DLD1 (cell line): Measurements from ENCODE around the gene AP3S1.
"Not testable (repeated sequence)": the region's sequence is repeated elsewhere in the genome, so short reads cannot be mapped to it uniquely, and the experiment has no call there.

Experiments used
- in situ Hi-C: cut with HindIII; loops from 2 replicates; pipeline ENCODE4 v1.10.0; 2017; ENCODE audit warnings: low sequenced_read_pairs

The AP3S1 gene

DNA sequence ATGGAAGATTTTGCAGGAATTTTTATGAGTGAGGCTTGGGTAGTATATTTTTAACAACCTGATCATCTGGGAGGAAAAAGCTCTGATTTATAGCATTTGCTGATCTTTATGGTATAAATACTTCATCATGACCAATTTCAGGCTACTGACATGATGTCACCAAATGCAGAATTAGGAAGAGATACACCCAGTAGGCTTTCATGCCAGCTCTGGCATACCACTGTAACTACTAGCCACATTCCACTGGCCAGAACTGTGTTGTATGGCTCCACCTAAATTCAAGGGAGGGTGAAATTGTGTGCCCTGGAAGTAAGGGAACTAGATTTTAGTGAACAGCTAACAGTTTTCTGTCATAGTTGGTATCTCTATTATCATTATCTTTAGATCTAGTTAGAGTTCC is 17.6 kb downstream of the AP3S1 start:
- in situ Hi-C loops, result no loop called here

- in situ Hi-C loops, result no loop called here
Measured at GRCh38 chr5:115869256-115869795, 27.6 kb downstream of the AP3S1 start.

DNA sequence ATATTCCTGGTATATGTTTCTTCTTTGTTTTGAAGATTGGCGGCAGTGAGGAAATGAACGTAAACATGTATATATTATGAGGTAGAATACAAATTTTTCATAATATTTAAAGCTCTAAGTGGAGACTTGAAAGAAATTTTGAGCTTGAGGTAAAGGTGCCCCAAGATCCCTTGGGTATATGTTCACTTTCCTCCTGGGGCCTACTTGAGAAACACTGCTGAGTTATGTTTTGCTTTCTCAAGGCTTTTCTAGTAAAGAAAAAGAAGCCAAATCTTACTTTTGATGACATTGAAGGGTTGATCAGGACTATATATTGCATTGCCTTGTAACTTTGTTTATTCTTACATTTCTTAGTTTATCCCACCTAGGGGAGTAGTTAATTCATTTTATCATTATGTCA is 30.7 kb downstream of the AP3S1 start:
- in situ Hi-C loops, result no loop called here

DNA sequence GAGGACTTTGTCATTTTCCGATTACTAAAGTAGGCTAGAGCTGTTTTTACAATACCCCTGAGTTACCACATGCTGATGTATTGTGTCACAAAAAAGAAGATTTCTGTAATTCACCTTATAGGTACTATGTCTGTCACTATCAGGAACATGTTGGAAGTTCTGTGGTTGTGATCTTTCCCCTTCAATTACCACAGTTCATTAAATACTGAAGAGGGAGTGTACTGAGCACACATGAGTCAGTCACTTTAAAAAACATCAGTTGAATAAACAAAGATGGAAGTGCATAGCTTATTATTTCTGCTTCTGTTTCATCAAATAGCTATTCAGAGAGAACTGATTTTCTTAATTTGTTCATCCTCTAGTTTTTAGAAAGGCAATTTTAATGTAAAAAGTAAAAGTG is 31.7 kb downstream of the AP3S1 start:
- in situ Hi-C loops, result no loop called here

GRCh38 chr5:115875447-115875846 is 33.7 kb downstream of the AP3S1 start:
- in situ Hi-C loops, result no loop called here

DNA sequence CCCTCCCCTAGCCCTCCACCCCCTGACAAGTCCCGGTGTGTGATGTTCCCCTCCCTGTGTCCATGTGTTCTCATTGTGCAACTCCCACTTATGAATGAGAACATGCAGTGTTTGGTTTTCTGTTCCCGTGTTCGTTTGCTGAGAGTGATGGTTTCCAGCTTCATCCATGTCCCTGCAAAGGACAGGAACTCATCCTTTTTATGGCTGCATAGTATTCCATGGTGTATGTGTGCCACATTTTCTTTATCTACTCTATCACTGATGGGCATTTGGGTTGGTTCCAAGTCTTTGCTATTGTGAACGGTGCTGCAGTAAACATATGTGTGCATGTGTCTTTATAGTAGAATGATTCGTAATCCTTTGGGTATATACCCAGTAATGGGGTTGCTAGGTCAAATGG is 35.6 kb downstream of the AP3S1 start:
- in situ Hi-C loops, result not testable (repeated sequence)

GRCh38 chr5:115882434-115882833 is 40.7 kb downstream of the AP3S1 start:
- in situ Hi-C loops, result not testable (repeated sequence)

DNA sequence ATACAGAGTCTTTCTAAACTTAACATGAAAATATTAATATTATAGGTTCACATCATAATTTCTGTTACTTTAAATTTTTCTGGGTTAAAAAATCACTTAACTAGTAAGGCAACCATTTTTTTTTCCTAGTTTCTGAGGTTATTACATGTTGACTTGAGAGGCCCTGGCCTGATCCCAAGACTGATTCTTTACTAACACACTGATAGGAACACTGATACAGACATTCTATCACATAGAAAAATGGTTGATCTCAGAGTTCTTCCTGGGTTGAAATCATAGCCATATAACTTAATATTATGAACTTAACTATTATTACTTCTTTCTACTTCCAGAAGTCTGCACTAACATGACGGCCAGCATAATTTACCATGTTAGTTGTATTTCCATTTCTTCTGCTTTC is 43.0 kb downstream of the AP3S1 start:
- in situ Hi-C loops, result no loop called here

DNA sequence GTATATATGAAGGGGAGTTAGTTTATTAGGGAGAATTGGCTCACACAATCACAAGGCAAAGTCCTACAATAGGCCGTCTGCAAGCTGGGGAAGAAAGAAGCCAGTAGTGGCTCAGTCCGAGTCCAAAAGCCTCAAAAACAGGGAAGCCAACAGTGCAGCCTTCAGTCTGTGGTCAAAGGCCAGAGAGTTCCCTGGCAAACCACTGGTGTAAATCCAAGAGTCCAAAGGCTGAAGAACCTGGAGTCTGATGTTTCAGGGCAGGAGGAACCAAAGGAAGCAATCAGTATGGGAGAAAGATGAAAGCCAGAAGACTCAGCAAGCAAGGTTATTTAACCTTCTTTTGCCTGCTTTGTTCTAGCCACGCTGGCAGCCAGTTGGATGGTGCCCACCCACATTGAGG is 43.5 kb downstream of the AP3S1 start:
- in situ Hi-C loops, result not testable (repeated sequence)

- in situ Hi-C loops, result no loop called here
Measured at GRCh38 chr5:115888027-115888426, 46.3 kb downstream of the AP3S1 start.

GRCh38 chr5:115892021-115892420 is 50.3 kb downstream of the AP3S1 start:
- in situ Hi-C loops, result no loop called here

GRCh38 chr5:115894342-115894741 is 52.6 kb downstream of the AP3S1 start:
- in situ Hi-C loops, result no loop called here

DNA sequence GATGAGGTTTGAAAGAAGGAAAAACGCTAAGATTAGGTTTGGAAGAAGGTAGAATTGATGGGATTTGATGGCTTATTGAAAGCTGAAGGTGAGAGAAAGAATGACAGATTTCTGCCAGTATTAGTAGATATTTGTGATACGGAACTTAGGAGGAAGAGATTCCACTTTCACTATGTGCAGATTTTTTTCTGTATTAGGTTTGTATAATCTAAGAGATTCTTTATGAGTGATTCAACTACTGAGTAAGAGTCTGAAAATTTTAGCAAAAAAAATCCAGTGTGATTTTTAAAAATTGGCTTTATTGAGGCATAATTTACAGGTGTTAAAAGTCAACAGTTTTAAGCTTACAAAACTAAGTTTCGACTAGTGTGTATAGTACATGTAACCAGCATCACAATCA is 54.1 kb downstream of the AP3S1 start:
- in situ Hi-C loops, result no loop called here

GRCh38 chr5:115898656-115899055 is 56.9 kb downstream of the AP3S1 start:
- in situ Hi-C loops, result no loop called here

DNA sequence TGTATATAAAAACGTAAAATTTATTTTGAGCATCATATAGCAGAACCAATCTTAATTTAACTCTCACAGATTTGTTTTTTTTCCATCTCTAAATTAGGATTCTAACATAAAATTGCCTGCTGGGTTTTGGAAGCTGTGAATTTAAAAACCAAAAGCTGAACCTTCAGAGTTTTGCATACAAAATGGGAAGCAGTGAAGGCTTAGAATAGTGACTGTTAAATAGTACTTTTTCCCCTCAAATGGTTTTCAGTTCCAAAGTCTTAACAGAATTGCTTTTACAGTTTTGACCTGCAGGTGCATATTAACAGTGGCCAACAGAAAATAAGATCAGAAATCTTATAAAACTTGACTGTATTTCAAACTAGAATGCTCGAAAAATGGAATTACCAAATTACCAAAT is 65.4 kb downstream of the AP3S1 start:
- in situ Hi-C loops, result no loop called here

GRCh38 chr5:115913623-115914400 is 72.1 kb downstream of the AP3S1 start:
- in situ Hi-C loops, result not testable (repeated sequence)

- in situ Hi-C loops, result no loop called here
Measured at GRCh38 chr5:115920171-115920725, 78.5 kb downstream of the AP3S1 start.

- in situ Hi-C loops, result not testable (repeated sequence)
Measured at GRCh38 chr5:115928578-115929407, 87.1 kb downstream of the AP3S1 start.

- in situ Hi-C loops, result not testable (repeated sequence)
Measured at GRCh38 chr5:115930171-115930570, 88.4 kb downstream of the AP3S1 start.

DNA sequence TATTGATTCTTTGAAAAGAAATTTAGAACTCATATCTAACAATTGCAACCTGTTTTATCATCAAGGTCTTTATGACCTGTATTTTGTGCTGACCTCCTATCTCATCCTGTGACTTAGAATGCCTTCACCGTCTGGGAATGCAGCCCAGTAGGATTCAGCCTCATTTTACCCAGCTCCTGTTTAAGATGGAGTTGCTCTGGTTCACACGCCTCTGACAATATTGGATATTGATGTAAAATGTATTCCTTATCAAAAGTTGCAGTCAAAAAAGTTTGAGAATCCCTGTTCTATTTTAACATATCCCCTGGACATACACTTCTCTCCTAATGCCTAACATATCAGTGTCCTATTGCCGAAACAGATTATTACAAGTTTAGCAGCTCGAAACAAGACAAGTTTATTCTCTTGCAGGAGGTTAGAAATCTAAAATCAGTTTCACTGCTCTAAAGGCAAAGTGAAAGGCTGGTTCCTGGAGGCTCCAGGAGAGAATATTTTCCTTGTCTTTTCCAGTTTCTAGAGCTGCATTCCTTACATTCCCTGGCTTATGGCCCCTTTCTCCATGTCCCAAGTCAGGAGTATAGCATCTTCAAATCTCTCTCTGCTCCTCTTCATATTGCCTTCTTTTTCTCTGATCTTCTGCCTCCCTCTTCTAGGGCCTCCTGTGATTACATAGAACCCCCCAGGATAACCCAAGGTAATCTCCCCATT is 89.0 kb downstream of the AP3S1 start:
- in situ Hi-C loops, result no loop called here

- in situ Hi-C loops, result no loop called here
Measured at GRCh38 chr5:115932991-115933390, 91.3 kb downstream of the AP3S1 start.
